Activated CD4-positive, alpha-beta T cell treated with anti-CD3 and anti-CD28 coated beads for 48 hours (primary cell): ENCODE results near the gene CENPV.
A peak's percentile ranks its signal among the peaks of the same experiment; 100 is the strongest.
"Not testable (repeated sequence)": the region's sequence is repeated elsewhere in the genome, so short reads cannot be mapped to it uniquely, and the experiment has no call there.

Experiments used
- DNase-seq: peaks from one replicate; pipeline ENCODE4 v3.0.0-alpha.2; 2020

Gene CENPV

GRCh38 chr17:16312061-16312460, 41.2 kb downstream of the CENPV start:
- DNase-seq: not testable (repeated sequence)

GRCh38 chr17:16306211-16306610, 47.1 kb downstream of the CENPV start:
- DNase-seq: no peak

DNA sequence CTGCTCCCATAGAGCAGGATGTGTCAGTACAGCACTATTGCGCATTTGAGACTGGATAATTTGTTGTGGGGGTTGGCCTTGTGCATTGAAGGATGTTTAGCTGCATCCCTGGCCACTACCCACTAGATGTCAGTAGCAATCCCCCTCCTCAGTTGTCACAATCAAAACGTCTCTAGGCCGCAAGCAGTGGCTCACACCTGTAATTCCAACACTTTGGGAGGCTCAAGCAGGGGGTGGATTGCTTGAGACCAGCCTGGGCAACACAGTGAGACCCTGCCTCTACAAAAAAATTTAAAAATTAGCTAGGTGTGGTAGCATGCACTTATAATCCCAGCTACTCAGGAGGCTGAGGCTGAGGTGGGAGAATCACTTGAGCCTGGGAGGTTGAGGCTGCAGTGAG, 48.4 kb downstream of the CENPV start:
- DNase-seq: peak; percentile 12

DNA sequence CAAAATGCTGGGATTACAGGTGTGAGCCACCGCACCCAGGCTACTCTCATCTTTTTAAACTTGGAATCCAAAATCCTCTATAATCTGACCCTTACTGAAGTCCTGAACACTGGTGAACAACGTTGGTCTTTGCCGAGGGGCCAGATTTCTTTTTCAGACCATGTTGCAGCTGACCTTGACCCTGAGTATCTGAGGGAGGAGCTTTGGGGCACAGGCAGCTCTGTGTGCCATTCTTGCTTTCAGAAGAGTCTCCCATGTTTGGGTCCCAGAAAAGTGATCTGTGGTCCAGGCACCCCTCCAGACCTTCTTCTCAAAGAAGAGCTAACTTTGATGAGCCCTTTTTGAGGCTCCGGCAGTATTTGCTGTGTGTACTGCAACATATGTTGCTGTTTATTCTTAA, 50.4 kb downstream of the CENPV start:
- no peak for DNase-seq

GRCh38 chr17:16301963-16302855, 51.1 kb downstream of the CENPV start:
- DNase-seq: no peak

DNA sequence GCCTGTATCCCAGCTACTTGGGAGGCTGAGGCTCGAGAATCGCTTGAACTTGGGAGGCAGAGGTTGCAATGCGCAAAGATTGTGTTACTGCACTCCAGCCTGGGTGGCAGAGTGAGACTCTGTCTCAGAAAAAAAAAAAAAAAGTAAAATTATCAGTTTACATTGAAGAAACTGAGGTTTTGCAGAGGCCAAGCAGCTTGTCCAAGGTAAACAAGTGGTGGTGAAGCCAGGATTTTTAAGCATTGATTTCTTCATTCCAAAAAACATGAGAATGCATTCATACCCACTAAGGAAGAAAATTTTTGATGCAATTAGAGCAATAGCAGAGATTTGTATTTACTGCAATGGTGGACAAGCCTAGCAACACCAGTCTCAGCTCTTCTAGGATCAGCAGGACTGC, 52.7 kb downstream of the CENPV start:
- DNase-seq: no peak

GRCh38 chr17:16298140-16298662, 55.1 kb downstream of the CENPV start:
- DNase-seq: no peak

GRCh38 chr17:16297367-16298139, 55.7 kb downstream of the CENPV start:
- no peak for DNase-seq

GRCh38 chr17:16296072-16296471, 57.2 kb downstream of the CENPV start:
- DNase-seq: not testable (repeated sequence)

GRCh38 chr17:16294560-16294959, 58.7 kb downstream of the CENPV start:
- DNase-seq: no peak

- DNase-seq: no peak
Observed at GRCh38 chr17:16293931-16294330, 59.3 kb downstream of the CENPV start.
